Loucy (cell line): ENCODE measurements around the gene KANSL1.

Experiments used
- H2AFZ ChIP-seq: fragments of 200-600 bp; sonication (generic); 2 replicates; pipeline ENCODE4 v1.6.0; 2016; ENCODE audit warnings: antibody characterized with exemption, mild to moderate bottlenecking, low read length, moderate library complexity
- H3F3A ChIP-seq: fragments of 200-600 bp; 2 replicates; pipeline ENCODE4 v1.6.0; 2016; ENCODE audit warnings: antibody characterized with exemption, low read depth, mild to moderate bottlenecking
- H3K27me3 ChIP-seq: fragments of 200-600 bp; sonication (generic); 2 replicates; pipeline ENCODE4 v1.6.1; 2014; ENCODE audit warnings: low read length, mild to moderate bottlenecking; ENCODE audit not compliant: insufficient read depth, poor library complexity, severe bottlenecking
- H3K36me3 ChIP-seq: fragments of 200-600 bp; sonication (generic); 2 replicates; pipeline ENCODE4 v1.6.1; 2016; ENCODE audit warnings: low read length; ENCODE audit not compliant: insufficient read depth
- H3K4me1 ChIP-seq: fragments of 200-600 bp; sonication (generic); 2 replicates; pipeline ENCODE4 v1.5.1; 2014; ENCODE audit warnings: low read length, mild to moderate bottlenecking; ENCODE audit not compliant: insufficient read depth, poor library complexity, severe bottlenecking
- H3K4me2 ChIP-seq: fragments of 200-600 bp; sonication (generic); 2 replicates; pipeline ENCODE4 v1.6.0; 2014; ENCODE audit warnings: antibody characterized with exemption, low read length, low read depth, mild to moderate bottlenecking; ENCODE audit not compliant: poor library complexity, severe bottlenecking
- H3K4me3 ChIP-seq: fragments of 200-600 bp; sonication (generic); 2 replicates; pipeline ENCODE4 v1.5.1; 2014; ENCODE audit warnings: low read length, mild to moderate bottlenecking, mixed read lengths; ENCODE audit not compliant: poor library complexity, severe bottlenecking
- H3K79me2 ChIP-seq: fragments of 200-600 bp; sonication (generic); 2 replicates; pipeline ENCODE4 v1.6.1; 2014; ENCODE audit warnings: low read length; ENCODE audit not compliant: insufficient read depth
- H3K9ac ChIP-seq: fragments of 200-600 bp; sonication (generic); 2 replicates; pipeline ENCODE4 v1.6.0; 2014; ENCODE audit warnings: mild to moderate bottlenecking, low read depth, low read length, moderate library complexity; ENCODE audit not compliant: poor library complexity, severe bottlenecking
- H3K9me2 ChIP-seq: fragments of 200-600 bp; sonication (generic); replicated peaks from 2 replicates; pipeline ENCODE4 v1.6.1; 2016; ENCODE audit warnings: low read depth, low read length, mixed read lengths
- H3K9me3 ChIP-seq: fragments of 200-600 bp; sonication (generic); 2 replicates; pipeline ENCODE4 v1.6.1; 2014; ENCODE audit warnings: mild to moderate bottlenecking, antibody characterized with exemption, low read length, low read depth; ENCODE audit not compliant: insufficient read depth
- H4K20me1 ChIP-seq: fragments of 200-600 bp; sonication (generic); 2 replicates; pipeline ENCODE4 v1.6.0; 2014; ENCODE audit warnings: antibody characterized with exemption, low read length, mild to moderate bottlenecking; ENCODE audit not compliant: insufficient read depth, poor library complexity, severe bottlenecking
- EZH2phosphoT487 ChIP-seq: fragments of 200-600 bp; IDR thresholded peaks from 2 replicates; pipeline ENCODE4 v1.6.1; 2018; ENCODE audit warnings: antibody characterized with exemption, mild to moderate bottlenecking, moderate library complexity, borderline replicate concordance
- TF ChIP-seq, protein P1 (sequence below): fragments of 200-600 bp; sonication (generic); conservative IDR thresholded peaks from 2 replicates; pipeline ENCODE4 v1.5.1; 2014; ENCODE audit warnings: mild to moderate bottlenecking, antibody characterized with exemption, low read length

KANSL1 gene

DNA sequence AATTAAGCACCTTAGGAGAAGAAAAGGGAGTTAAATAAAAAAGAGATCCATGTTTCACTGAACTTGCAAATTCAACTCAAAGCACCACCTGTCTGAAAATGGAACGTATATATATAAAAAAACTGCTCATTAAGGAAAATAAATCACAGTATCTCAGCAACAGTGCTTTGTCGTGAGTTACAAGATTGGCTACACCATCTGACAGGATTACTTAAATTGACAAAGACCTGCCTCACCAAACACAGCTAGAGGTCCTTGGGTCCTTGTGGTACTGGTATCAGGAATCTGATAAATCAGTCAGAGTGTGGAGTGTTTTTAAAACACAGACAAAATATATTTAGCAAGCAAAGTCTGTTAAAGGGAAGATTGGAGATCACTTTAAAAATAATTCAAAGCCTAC lies 63.9 kb downstream of the KANSL1 start:
- Histone ChIP-seq H3K9me3 (no peaks in the 10 kb centered on the region), H3K4me1 (no peaks in the 10 kb centered on the region), H3K9me2 (no peaks in the 10 kb centered on the region), H3F3A (no peaks in the 10 kb centered on the region), H3K4me2 (no peak overlapping the region), H3K36me3 (peaks cover 10% of the 10 kb centered on the region; the same call in 1 of the 2 replicates), H2AFZ (no peak overlapping the region), H3K27me3 (no peaks in the 10 kb centered on the region), H3K4me3 (no peak overlapping the region), H3K9ac (no peak overlapping the region), H4K20me1 (peaks cover 97% of the 10 kb centered on the region), H3K79me2 (peaks cover 98% of the 10 kb centered on the region)
- TF ChIP-seq, protein P1, sequence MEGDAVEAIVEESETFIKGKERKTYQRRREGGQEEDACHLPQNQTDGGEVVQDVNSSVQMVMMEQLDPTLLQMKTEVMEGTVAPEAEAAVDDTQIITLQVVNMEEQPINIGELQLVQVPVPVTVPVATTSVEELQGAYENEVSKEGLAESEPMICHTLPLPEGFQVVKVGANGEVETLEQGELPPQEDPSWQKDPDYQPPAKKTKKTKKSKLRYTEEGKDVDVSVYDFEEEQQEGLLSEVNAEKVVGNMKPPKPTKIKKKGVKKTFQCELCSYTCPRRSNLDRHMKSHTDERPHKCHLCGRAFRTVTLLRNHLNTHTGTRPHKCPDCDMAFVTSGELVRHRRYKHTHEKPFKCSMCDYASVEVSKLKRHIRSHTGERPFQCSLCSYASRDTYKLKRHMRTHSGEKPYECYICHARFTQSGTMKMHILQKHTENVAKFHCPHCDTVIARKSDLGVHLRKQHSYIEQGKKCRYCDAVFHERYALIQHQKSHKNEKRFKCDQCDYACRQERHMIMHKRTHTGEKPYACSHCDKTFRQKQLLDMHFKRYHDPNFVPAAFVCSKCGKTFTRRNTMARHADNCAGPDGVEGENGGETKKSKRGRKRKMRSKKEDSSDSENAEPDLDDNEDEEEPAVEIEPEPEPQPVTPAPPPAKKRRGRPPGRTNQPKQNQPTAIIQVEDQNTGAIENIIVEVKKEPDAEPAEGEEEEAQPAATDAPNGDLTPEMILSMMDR = no peak
- no peak for TF ChIP-seq EZH2phosphoT487

DNA sequence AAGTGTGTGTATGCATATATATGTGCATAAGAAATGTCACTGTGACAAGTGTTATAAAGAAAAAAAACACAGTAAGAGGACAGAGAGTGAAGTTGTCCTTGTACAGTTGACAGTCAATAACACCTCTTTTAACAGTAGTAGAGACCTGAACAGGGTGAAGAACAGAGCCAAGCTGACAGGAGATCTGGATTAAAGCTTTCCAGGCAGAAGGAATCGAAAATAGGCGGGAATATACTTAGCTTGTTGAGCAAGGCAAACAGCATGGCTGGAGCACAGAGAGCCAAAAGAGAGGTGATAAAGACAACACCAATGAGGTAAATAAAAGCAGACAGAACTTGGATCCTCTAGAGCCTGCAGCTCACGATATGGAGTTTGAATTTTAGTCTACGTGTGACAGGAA lies 64.8 kb downstream of the KANSL1 start:
- H3K9me2 ChIP-seq = no peaks in the 10 kb centered on the region
- H3K27me3 ChIP-seq = no peaks in the 10 kb centered on the region
- no peak overlapping the region for H2AFZ ChIP-seq
- H3K4me2 ChIP-seq = no peak overlapping the region
- peaks cover 98% of the 10 kb centered on the region for H3K79me2 ChIP-seq
- no peaks in the 10 kb centered on the region for H3K4me1 ChIP-seq
- TF ChIP-seq, protein P1 = no peak
- peaks cover 97% of the 10 kb centered on the region for H4K20me1 ChIP-seq
- peaks cover 11% of the 10 kb centered on the region; the same call in 1 of the 2 replicates for H3K36me3 ChIP-seq
- no peak overlapping the region for H3K4me3 ChIP-seq
- no peak overlapping the region for H3K9ac ChIP-seq
- H3F3A ChIP-seq = no peaks in the 10 kb centered on the region
- H3K9me3 ChIP-seq = no peaks in the 10 kb centered on the region

DNA sequence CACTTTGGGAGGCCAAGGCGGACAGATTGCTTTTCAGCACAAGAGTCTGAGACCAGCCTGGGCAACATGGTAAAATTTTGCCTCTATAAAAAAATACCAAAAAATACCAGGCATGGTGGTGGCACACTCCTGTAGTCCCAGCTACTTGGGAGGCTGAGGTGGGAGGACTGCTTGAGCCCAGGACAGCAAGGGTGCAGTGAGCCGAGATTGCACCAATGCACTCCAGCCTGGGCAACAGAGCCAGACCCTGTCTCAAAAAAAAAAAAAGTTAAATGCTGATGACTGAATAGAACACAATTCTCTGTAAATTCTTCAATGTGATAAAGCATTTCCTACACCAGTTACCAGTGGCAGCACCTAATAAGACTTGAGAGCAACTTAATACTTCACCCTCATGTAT lies 65.7 kb downstream of the KANSL1 start:
- Histone ChIP-seq H4K20me1 (peaks cover 97% of the 10 kb centered on the region), H3K4me1 (no peaks in the 10 kb centered on the region)

More for the DNA sequence above, 65.7 kb downstream of the KANSL1 start:
- H2AFZ ChIP-seq = no peak overlapping the region
- H3K27me3 ChIP-seq = no peaks in the 10 kb centered on the region
- no peak overlapping the region for H3K4me2 ChIP-seq
- H3K9me3 ChIP-seq = no peaks in the 10 kb centered on the region
- H3K4me3 ChIP-seq = no peak overlapping the region
- H3K9me2 ChIP-seq = no peaks in the 10 kb centered on the region
- peaks cover 13% of the 10 kb centered on the region; the same call in 1 of the 2 replicates for H3K36me3 ChIP-seq
- H3F3A ChIP-seq = no peaks in the 10 kb centered on the region
- no peak overlapping the region for H3K9ac ChIP-seq
- peaks cover 98% of the 10 kb centered on the region for H3K79me2 ChIP-seq
- TF ChIP-seq, protein P1 = no peak
- no peak for TF ChIP-seq EZH2phosphoT487
